ENCODE measurements around the gene SHROOM2. TPM values are rescaled to one million over a fixed set of nuclear protein-coding genes. Genes with fewer than 3 reads are reported as not detected.

The SHROOM2 gene
- total RNA-seq, 2 donors from 2014 or later: 14.4 to 15.4 TPM

GRCh38 chrX:9865804-9866472 is 79.7 kb downstream of the SHROOM2 start:
- no peak for TF ChIP-seq CTCF (conservative IDR thresholded peaks at IDR 0.05)
- peaks cover 22% of the 10 kb centered on the region for H3K4me1 Mint-ChIP-seq
- no peak overlapping the region for H3K4me3 ChIP-seq (ENCODE audit: low read length)
- no peaks in the 10 kb centered on the region for H3K4me1 ChIP-seq (ENCODE audit: control insufficient read depth, insufficient read depth, low read length)
- no peak overlapping the region for H3K9ac ChIP-seq (ENCODE audit: extremely low read depth, low read length, poor library complexity, severe bottlenecking)
- H3K27me3 Mint-ChIP-seq (ENCODE audit: insufficient read depth): no peaks in the 10 kb centered on the region
- H3K27me3 ChIP-seq (ENCODE audit: control insufficient read depth, insufficient read depth, low read length, poor library complexity, severe bottlenecking): no peaks in the 10 kb centered on the region
- H3K36me3 ChIP-seq (ENCODE audit: control insufficient read depth, insufficient read depth, low read length): no peaks in the 10 kb centered on the region
- no peak for DNase-seq
- H3K4me3 Mint-ChIP-seq: no peak overlapping the region
- 89 to 90% methylated on average over 5 to 12 of the region's 12 CpGs for WGBS, 2 experiments (ENCODE audit: insufficient coverage in 1 of 2, insufficient read length in 1 of 2)
- H3K27ac ChIP-seq (ENCODE audit: low read depth, low read length): no peak overlapping the region
- H3K27ac Mint-ChIP-seq: no peak overlapping the region
- no peaks in the 10 kb centered on the region for H3K9me3 ChIP-seq (ENCODE audit: control insufficient read depth, low read length)
- H3K36me3 Mint-ChIP-seq (ENCODE audit: low read depth): peaks cover 10% of the 10 kb centered on the region
- peaks cover 66% of the 10 kb centered on the region for H3K9me3 Mint-ChIP-seq

- H3K27me3 ChIP-seq (ENCODE audit: control insufficient read depth, insufficient read depth, low read length, poor library complexity, severe bottlenecking): no peaks in the 10 kb centered on the region
- no peak for DNase-seq
- H3K36me3 ChIP-seq (ENCODE audit: control insufficient read depth, insufficient read depth, low read length): no peaks in the 10 kb centered on the region
- Mint-ChIP-seq H3K36me3 (ENCODE audit: low read depth) (peaks cover 10% of the 10 kb centered on the region), H3K4me3 (no peak overlapping the region), H3K27me3 (ENCODE audit: insufficient read depth) (no peaks in the 10 kb centered on the region), H3K27ac (no peak overlapping the region), H3K9me3 (peaks cover 64% of the 10 kb centered on the region), H3K4me1 (peaks cover 22% of the 10 kb centered on the region)
- H3K9me3 ChIP-seq (ENCODE audit: control insufficient read depth, low read length): no peaks in the 10 kb centered on the region
- no peak overlapping the region for H3K27ac ChIP-seq (ENCODE audit: low read depth, low read length)
- no peak overlapping the region for H3K4me3 ChIP-seq (ENCODE audit: low read length)
- WGBS, 2 experiments (ENCODE audit: insufficient coverage in 1 of 2, insufficient read length in 1 of 2): 78 to 88% methylated on average over 3 to 13 of the region's 13 CpGs
- no peak overlapping the region for H3K9ac ChIP-seq (ENCODE audit: extremely low read depth, low read length, poor library complexity, severe bottlenecking)
- no peak for TF ChIP-seq CTCF (conservative IDR thresholded peaks at IDR 0.05)
- H3K4me1 ChIP-seq (ENCODE audit: control insufficient read depth, insufficient read depth, low read length): no peaks in the 10 kb centered on the region
These were observed 80.4 kb downstream of the SHROOM2 start for GRCh38 chrX:9866633-9867032.

- Histone ChIP-seq H3K9ac (ENCODE audit: extremely low read depth, low read length, poor library complexity, severe bottlenecking) (no peak overlapping the region), H3K36me3 (ENCODE audit: control insufficient read depth, insufficient read depth, low read length) (no peaks in the 10 kb centered on the region), H3K9me3 (ENCODE audit: control insufficient read depth, low read length) (no peaks in the 10 kb centered on the region), H3K4me1 (ENCODE audit: control insufficient read depth, insufficient read depth, low read length) (no peaks in the 10 kb centered on the region), H3K4me3 (ENCODE audit: low read length) (no peak overlapping the region), H3K27me3 (ENCODE audit: control insufficient read depth, insufficient read depth, low read length, poor library complexity, severe bottlenecking) (no peaks in the 10 kb centered on the region), H3K27ac (ENCODE audit: low read depth, low read length) (no peak overlapping the region)
- TF ChIP-seq CTCF (conservative IDR thresholded peaks at IDR 0.05): no peak
- H3K27ac Mint-ChIP-seq: no peak overlapping the region
- 82 to 86% methylated on average over 3 to 9 of the region's 9 CpGs for WGBS, 2 experiments (ENCODE audit: insufficient coverage in 1 of 2, insufficient read length in 1 of 2)
- H3K4me1 Mint-ChIP-seq: peaks cover 22% of the 10 kb centered on the region
- no peak overlapping the region for H3K4me3 Mint-ChIP-seq
- DNase-seq: no peak
- H3K27me3 Mint-ChIP-seq (ENCODE audit: insufficient read depth): no peaks in the 10 kb centered on the region
- H3K9me3 Mint-ChIP-seq: peaks cover 59% of the 10 kb centered on the region
- peaks cover 10% of the 10 kb centered on the region for H3K36me3 Mint-ChIP-seq (ENCODE audit: low read depth)
These were observed 81.0 kb downstream of the SHROOM2 start for GRCh38 chrX:9867226-9867625.
